Measurements from ENCODE around the gene TBC1D9B.

- TF ChIP-seq, protein P1, sequence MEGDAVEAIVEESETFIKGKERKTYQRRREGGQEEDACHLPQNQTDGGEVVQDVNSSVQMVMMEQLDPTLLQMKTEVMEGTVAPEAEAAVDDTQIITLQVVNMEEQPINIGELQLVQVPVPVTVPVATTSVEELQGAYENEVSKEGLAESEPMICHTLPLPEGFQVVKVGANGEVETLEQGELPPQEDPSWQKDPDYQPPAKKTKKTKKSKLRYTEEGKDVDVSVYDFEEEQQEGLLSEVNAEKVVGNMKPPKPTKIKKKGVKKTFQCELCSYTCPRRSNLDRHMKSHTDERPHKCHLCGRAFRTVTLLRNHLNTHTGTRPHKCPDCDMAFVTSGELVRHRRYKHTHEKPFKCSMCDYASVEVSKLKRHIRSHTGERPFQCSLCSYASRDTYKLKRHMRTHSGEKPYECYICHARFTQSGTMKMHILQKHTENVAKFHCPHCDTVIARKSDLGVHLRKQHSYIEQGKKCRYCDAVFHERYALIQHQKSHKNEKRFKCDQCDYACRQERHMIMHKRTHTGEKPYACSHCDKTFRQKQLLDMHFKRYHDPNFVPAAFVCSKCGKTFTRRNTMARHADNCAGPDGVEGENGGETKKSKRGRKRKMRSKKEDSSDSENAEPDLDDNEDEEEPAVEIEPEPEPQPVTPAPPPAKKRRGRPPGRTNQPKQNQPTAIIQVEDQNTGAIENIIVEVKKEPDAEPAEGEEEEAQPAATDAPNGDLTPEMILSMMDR (IDR thresholded peaks at IDR 0.05) = peak in 1 of 4 donors; percentile 12
- TF ChIP-seq POLR2A (IDR thresholded peaks at IDR 0.05) = no peak
Measured at GRCh38 chr5:179825655-179826182, 82.0 kb downstream of the TBC1D9B start.
